HEK293T (cell line): ENCODE measurements around the gene LIAS.

Experiments used
- CTCF ChIA-PET: fragments of 350-600 bp; formaldehyde crosslinking; extraction: SDS; loops from one replicate; lab custom pipeline; 2021; ENCODE audit warnings: antibody characterized with exemption, inconsistent platforms; lab: Yijun Ruan, JAX
- POLR2A ChIA-PET: fragments of 350-600 bp; formaldehyde crosslinking; extraction: SDS; loops from one replicate; lab custom pipeline; 2020; ENCODE audit warnings: antibody characterized with exemption, inconsistent platforms; lab: Yijun Ruan, JAX
- DNase-seq: peaks from one replicate; pipeline ENCODE4 v3.0.0; 2012; ENCODE audit warnings: mixed read lengths; ENCODE audit errors: extremely low spot score
- ARNT ChIP-seq: fragments of 450-650 bp; IDR thresholded peaks from 2 replicates; pipeline ENCODE4 v1.6.1; 2017; ENCODE audit warnings: mild to moderate bottlenecking
- BHLHE40 ChIP-seq: fragments of 450-650 bp; IDR thresholded peaks from 2 replicates; pipeline ENCODE4 v1.6.1; 2016; ENCODE audit warnings: mild to moderate bottlenecking, moderate library complexity, borderline replicate concordance
- CTBP1 ChIP-seq: fragments of 450-650 bp; IDR thresholded peaks from 2 replicates; pipeline ENCODE4 v1.6.1; 2016; ENCODE audit warnings: borderline replicate concordance
- ELF4 ChIP-seq: fragments of 450-650 bp; IDR thresholded peaks from 2 replicates; pipeline ENCODE4 v1.6.1; 2017; ENCODE audit warnings: antibody characterized with exemption
- FOXA1 ChIP-seq: fragments of 450-650 bp; IDR thresholded peaks from 2 replicates; pipeline ENCODE4 v1.6.1; 2016; ENCODE audit warnings: mild to moderate bottlenecking
- FOXK2 ChIP-seq: fragments of 450-650 bp; IDR thresholded peaks from 2 replicates; pipeline ENCODE4 v1.6.1; 2016; ENCODE audit warnings: mild to moderate bottlenecking
- FOXM1 ChIP-seq: fragments of 450-650 bp; IDR thresholded peaks from 2 replicates; pipeline ENCODE4 v1.6.1; 2017; ENCODE audit warnings: mild to moderate bottlenecking, borderline replicate concordance
- HDGF ChIP-seq: fragments of 450-650 bp; IDR thresholded peaks from 2 replicates; pipeline ENCODE4 v1.6.1; 2017; ENCODE audit warnings: antibody characterized with exemption, borderline replicate concordance
- L3MBTL2 ChIP-seq: fragments of 450-650 bp; conservative IDR thresholded peaks from 2 replicates; pipeline ENCODE4 v1.6.1; 2016; ENCODE audit warnings: mild to moderate bottlenecking
- LEF1 ChIP-seq: fragments of 450-650 bp; IDR thresholded peaks from 2 replicates; pipeline ENCODE4 v1.6.1; 2017; ENCODE audit warnings: mild to moderate bottlenecking, borderline replicate concordance
- NFRKB ChIP-seq: fragments of 450-650 bp; IDR thresholded peaks from 2 replicates; pipeline ENCODE4 v1.6.1; 2016; ENCODE audit warnings: mild to moderate bottlenecking, moderate library complexity
- PKNOX1 ChIP-seq: fragments of 450-650 bp; IDR thresholded peaks from 2 replicates; pipeline ENCODE4 v1.6.1; 2016
- SP1 ChIP-seq: fragments of 450-650 bp; IDR thresholded peaks from 2 replicates; pipeline ENCODE4 v1.6.1; 2017
- SUZ12 ChIP-seq: fragments of 450-650 bp; IDR thresholded peaks from 2 replicates; pipeline ENCODE4 v1.6.1; 2016; ENCODE audit warnings: mild to moderate bottlenecking
- TARDBP ChIP-seq: fragments of 450-650 bp; IDR thresholded peaks from 2 replicates; pipeline ENCODE4 v1.6.1; 2016
- ZNF384 ChIP-seq: fragments of 450-650 bp; IDR thresholded peaks from 2 replicates; pipeline ENCODE4 v1.6.1; 2016

The LIAS gene

GRCh38 chr4:39441593-39441992 is 17.3 kb upstream of the LIAS start:
- ChIA-PET POLR2A (no interaction called here), CTCF (no interaction called here)
- no peak for TF ChIP-seq HDGF
- no peak for DNase-seq

DNA sequence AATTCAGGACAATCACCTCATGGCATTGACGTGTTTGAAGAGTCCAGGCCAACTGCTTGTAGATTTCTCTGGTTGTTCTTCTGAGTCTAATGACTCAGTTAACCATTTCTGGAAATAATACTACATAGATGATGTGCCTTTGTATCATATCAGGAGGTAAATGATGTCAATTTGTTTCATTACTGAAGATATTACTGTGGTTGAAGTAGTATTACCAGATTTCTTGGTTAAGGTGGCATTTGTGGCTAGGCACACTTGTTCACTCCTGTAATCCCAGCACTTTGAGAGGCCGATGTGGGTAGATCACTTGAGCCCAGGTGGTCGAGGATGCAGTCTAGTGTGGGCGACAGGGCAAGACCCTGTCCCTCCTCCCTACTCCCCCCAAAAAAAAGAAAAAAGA is 15.9 kb upstream of the LIAS start:
- no peak for TF ChIP-seq SUZ12
- no peak for TF ChIP-seq ZNF384
- no peak for TF ChIP-seq L3MBTL2
- CTCF ChIA-PET: no interaction called here
- DNase-seq: no peak
- POLR2A ChIA-PET: no interaction called here

GRCh38 chr4:39446483-39446841 is 12.4 kb upstream of the LIAS start:
- DNase-seq: no peak
- ChIA-PET CTCF (no interaction called here), POLR2A (interaction anchor here (3.7 kb wide), 1 partner anchor 12 kb away, joined by 20 read pairs; the partner anchor contains the start of genes LIAS and RPL9)
- TF ChIP-seq ELF4 (no peak), SUZ12 (no peak)

DNA sequence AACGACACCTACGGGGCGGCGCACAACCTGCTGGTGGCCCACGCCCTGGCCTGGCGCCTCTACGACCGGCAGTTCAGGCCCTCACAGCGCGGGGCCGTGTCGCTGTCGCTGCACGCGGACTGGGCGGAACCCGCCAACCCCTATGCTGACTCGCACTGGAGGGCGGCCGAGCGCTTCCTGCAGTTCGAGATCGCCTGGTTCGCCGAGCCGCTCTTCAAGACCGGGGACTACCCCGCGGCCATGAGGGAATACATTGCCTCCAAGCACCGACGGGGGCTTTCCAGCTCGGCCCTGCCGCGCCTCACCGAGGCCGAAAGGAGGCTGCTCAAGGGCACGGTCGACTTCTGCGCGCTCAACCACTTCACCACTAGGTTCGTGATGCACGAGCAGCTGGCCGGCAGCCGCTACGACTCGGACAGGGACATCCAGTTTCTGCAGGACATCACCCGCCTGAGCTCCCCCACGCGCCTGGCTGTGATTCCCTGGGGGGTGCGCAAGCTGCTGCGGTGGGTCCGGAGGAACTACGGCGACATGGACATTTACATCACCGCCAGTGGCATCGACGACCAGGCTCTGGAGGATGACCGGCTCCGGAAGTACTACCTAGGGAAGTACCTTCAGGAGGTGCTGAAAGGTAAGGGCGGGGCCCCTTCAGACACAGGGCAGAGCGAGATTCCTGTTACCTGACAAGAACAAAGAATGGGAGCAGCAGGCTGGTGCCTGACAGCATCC is 11.8 kb upstream of the LIAS start:
- no peak for TF ChIP-seq BHLHE40
- no peak for TF ChIP-seq L3MBTL2
- no peak for TF ChIP-seq PKNOX1
- no peak for TF ChIP-seq FOXA1
- no peak for TF ChIP-seq CTBP1
- no peak for TF ChIP-seq ELF4
- CTCF ChIA-PET: no interaction called here
- POLR2A ChIA-PET: interaction anchor here (3.7 kb wide), 1 partner anchor 11 kb away, joined by 20 read pairs; the partner anchor contains the start of genes LIAS and RPL9
- no peak for DNase-seq

GRCh38 chr4:39450618-39451017 is 8.2 kb upstream of the LIAS start:
- TF ChIP-seq HDGF (no peak), BHLHE40 (no peak), PKNOX1 (no peak), ELF4 (no peak), FOXA1 (no peak), TARDBP (no peak), L3MBTL2 (no peak), CTBP1 (no peak), SP1 (no peak), ZNF384 (no peak), FOXK2 (no peak), FOXM1 (no peak), ARNT (no peak), NFRKB (no peak), SUZ12 (no peak), LEF1 (no peak)
- CTCF ChIA-PET: no interaction called here
- no peak for DNase-seq
- POLR2A ChIA-PET: no interaction called here

DNA sequence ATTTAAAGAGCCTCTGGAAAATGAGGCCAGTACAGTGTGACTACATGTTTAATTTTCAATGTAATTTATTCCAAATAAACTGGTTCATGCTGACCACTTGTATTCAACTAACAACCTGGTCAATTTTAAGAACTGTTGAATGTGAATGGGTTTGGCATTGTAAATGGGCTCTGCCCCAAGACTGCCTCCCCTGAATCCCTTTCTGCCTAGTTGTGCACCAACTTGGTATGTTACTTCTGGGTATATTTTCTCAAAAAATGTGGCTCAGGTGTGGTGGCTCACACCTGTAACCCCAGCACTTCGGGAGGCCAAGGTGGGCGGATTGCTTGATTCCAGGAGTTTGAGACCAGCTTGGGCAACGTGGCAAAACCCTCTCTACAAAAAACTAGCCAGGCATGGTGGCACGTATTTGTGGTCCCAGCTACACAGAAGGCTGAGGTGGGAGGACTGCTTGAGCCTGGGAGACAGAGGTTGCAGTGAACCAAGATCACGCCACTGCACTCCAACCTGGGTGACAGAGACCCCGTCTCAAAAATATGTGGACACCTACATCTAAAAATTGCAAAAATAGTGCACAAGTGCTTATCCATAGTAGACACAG is 7.3 kb upstream of the LIAS start:
- ChIA-PET CTCF (no interaction called here), POLR2A (interaction anchor here (0.9 to 1.3 kb wide), 2 partner anchors 15 to 21 kb away, joined by 3 to 4 read pairs; no protein-coding TSS in a partner anchor)
- no peak for DNase-seq
- no peak for TF ChIP-seq NFRKB
- no peak for TF ChIP-seq BHLHE40
- TF ChIP-seq FOXK2: no peak
- TF ChIP-seq ARNT: no peak
- TF ChIP-seq ZNF384: no peak
- TF ChIP-seq L3MBTL2: no peak
- TF ChIP-seq ELF4: no peak
- no peak for TF ChIP-seq LEF1
- no peak for TF ChIP-seq SUZ12
- TF ChIP-seq CTBP1: no peak
- no peak for TF ChIP-seq PKNOX1
- TF ChIP-seq FOXA1: no peak
- TF ChIP-seq HDGF: no peak
- no peak for TF ChIP-seq FOXM1

GRCh38 chr4:39452153-39452859 is 6.5 kb upstream of the LIAS start:
- no peak for TF ChIP-seq TARDBP
- TF ChIP-seq FOXA1: no peak
- TF ChIP-seq NFRKB: no peak
- TF ChIP-seq L3MBTL2: no peak
- TF ChIP-seq BHLHE40: no peak
- TF ChIP-seq PKNOX1: no peak
- no peak for TF ChIP-seq SP1
- no peak for TF ChIP-seq FOXK2
- no peak for TF ChIP-seq FOXM1
- DNase-seq: no peak
- POLR2A ChIA-PET: interaction anchor here (0.9 to 1.3 kb wide), 2 partner anchors 16 to 22 kb away, joined by 3 to 4 read pairs; no protein-coding TSS in a partner anchor
- CTCF ChIA-PET: no interaction called here
